Jurkat, Clone E6-1 (cell line): ENCODE results near the gene STK31. TPM values are rescaled to one million over a fixed set of nuclear protein-coding genes. Genes with fewer than 3 reads are reported as not detected.
"Not testable (repeated sequence)": the region's sequence is repeated elsewhere in the genome, so short reads cannot be mapped to it uniquely, and the experiment has no call there.

Source experiments
- DNase-seq: peaks from one replicate; pipeline ENCODE4 v3.0.0-alpha.2; 2011; ENCODE audit warnings: low read depth, low spot score
- H3K4me3 ChIP-seq: 2 replicates; pipeline ENCODE4 v1.5.1; 2011; ENCODE audit warnings: mild to moderate bottlenecking, low read length, control low read depth, moderate library complexity
- polyA plus RNA-seq: library from polyadenylated mRNA; unstranded; fragments of >200 nt; gene quantifications from one replicate; pipeline ENCODE4 v1.2.1, GENCODE V29; 2012; ENCODE audit warnings: missing spikeins; ENCODE audit not compliant: insufficient read length, insufficient read depth

The STK31 gene, protein sequence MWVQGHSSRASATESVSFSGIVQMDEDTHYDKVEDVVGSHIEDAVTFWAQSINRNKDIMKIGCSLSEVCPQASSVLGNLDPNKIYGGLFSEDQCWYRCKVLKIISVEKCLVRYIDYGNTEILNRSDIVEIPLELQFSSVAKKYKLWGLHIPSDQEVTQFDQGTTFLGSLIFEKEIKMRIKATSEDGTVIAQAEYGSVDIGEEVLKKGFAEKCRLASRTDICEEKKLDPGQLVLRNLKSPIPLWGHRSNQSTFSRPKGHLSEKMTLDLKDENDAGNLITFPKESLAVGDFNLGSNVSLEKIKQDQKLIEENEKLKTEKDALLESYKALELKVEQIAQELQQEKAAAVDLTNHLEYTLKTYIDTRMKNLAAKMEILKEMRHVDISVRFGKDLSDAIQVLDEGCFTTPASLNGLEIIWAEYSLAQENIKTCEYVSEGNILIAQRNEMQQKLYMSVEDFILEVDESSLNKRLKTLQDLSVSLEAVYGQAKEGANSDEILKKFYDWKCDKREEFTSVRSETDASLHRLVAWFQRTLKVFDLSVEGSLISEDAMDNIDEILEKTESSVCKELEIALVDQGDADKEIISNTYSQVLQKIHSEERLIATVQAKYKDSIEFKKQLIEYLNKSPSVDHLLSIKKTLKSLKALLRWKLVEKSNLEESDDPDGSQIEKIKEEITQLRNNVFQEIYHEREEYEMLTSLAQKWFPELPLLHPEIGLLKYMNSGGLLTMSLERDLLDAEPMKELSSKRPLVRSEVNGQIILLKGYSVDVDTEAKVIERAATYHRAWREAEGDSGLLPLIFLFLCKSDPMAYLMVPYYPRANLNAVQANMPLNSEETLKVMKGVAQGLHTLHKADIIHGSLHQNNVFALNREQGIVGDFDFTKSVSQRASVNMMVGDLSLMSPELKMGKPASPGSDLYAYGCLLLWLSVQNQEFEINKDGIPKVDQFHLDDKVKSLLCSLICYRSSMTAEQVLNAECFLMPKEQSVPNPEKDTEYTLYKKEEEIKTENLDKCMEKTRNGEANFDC
- not detected for polyA plus RNA-seq

DNA sequence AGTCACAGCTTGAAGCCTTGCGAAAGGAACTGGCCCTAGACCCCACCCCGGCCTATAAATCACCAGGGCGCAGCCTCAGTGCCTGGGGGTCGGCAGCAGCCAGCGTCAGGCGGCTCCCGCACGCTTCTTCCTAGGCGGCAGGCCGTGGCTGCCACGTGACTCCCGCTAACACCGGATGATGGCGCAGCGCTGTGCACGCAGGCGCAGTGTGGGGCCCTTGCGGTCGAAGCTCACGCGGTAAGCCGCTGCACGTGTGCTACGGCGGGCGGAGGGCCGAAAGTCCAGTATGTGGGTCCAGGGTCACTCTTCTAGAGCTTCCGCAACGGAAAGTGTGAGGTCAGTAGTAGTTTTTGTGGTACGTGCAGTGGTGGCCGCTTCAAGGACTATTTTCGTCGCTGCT lies at the start of gene STK31:
Gene STK31, plus strand, starts transcription at position 220 of the 400 bp plus-strand sequence. Its CDS starts 67 bp downstream, at position 287.
- no peak within 1 kb of the TSS for H3K4me3 ChIP-seq
- no peak for DNase-seq

DNA sequence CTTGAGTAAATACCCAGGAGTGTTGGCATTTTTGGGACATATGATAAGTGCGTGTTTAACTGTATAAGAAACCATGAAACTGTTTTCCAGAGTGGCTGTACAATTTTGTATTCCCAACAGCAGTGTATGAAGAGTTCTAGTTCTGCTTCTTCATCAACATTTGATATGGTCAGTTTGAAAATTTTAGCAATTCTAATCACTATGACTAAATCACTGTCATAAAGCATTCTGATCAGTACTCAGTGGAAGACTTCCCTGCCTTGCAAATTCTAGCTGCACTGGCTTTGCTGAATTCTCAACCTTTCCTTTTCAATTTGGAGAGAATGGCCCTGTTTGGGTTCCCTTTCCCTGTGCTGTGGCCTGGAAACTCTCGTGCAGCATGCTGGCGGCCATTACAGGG lies 48.6 kb upstream of the STK31 start:
- no peak overlapping the region for H3K4me3 ChIP-seq
- no peak for DNase-seq

DNA sequence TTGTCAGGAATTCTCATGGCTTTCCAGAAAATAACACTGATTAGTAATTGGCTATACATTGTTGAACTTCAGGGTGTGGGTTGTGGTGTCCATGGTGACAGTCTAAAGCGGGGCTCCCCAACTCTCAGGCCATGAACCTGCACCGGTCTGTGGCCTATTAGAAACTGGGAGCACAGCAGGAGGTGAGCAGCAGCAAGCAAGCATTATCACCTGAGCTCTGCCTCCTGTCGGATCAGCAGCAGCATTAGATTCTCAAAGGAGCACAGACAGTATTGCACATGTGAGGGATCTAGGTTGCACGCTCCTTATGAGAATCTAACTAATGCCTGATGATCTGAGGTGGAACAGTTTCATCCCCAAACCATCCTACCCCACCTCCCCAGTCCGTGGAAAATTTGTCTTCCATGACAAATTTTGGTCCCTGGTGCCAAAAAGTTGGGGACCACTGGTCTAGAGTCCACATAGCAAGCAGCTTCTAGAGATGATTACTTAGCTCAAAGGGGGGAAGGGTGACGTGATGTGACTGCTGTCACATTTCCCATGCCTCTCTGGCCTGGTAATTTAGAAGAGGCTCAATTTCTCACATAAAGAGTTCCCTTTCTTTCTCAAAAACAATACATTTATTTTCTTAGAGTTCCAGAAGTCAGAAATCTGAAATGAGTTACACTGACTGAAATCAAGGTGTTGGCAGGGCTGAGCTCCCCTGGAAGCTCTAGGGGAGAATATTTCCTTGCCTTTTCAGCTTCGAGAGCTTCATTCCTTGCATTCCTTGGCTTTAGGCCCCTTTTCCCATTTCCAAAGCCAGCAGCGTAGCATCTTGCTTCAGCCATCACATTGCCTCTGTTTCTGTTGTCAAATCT lies 47.7 kb upstream of the STK31 start:
- no peak for DNase-seq

DNA sequence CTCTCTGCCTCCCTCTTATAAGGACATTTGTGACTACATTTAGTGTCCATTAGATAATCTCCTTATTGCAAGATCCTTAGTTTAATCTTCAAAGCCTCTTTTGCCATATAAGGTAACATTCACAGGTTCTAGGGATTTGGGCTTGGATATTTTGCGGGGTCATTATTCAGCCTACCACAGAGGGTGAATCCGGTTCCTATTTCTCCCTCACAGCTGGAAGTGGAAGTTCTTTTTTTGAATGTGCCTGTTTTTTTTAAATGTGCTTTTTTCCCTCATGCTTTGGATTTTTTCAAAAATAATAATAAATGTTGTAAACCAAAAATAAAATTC lies 47.1 kb upstream of the STK31 start:
- no peak overlapping the region for H3K4me3 ChIP-seq
- DNase-seq: no peak

More for the DNA sequence above, 47.7 kb upstream of the STK31 start:
- H3K4me3 ChIP-seq: no peak overlapping the region

DNA sequence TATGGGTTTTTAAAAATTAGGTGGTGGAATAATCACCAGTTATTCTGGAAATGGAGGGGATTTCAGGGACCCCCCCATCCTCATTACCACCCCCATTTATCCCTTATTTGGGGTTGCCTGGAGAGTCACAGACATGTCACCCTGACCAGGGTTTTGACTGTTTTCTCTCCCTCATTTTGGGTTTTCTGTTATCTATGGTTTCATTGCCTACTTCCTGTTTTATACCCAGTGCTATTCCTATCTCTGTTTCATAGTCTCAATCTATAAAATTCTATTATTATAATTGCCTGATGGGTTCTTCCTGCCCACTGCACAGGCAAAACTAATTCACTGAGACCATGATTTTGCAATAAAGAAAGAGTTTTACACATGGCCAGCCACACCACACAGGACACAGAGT lies 45.9 kb upstream of the STK31 start:
- no peak overlapping the region for H3K4me3 ChIP-seq
- no peak for DNase-seq

DNA sequence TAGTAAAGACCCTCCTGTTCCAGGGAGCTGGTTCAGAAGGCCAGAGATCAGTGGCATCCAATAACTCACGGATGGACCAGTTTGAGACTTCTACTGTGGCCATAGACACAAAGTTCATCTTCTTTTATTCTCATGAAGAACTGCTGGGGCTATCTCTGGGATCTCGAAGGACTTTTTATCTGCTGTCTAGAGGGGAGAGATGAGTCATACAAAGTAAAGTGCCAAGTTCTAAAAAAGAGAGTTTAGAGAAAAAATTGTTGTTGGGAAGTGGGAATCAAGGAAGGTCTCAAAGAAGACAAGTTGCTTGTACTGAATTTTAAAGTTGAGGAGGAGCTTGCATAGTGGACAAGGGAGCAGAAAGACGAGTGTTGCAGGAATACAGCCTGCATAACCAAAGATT lies 38.0 kb upstream of the STK31 start:
- DNase-seq: no peak
- H3K4me3 ChIP-seq: no peak overlapping the region

DNA sequence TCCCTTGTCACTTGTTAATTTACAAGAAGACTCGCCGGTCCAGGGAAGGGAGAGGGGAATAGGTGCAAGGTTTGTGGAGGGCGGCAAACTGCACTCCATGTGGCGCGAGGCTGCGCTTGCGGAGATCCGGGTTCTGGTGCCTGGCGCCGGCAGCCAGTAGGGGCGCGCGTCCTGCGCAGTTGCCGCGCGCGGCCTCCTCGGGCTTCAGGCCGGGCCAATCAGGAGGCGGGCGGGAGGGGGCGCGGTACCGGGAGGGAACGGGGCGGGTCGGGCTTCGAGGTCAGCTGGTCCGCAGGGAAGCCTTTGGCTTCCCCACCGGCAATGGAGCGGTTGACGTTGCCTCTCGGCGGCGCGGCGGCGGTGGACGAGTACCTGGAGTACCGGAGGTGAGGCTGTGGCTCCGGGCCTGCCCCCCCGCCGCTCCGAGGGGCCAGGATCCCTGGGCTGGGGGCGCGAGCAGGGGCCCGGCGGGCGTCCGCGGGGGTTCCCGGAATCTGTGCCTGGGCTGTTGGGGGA lies 30.1 kb upstream of the STK31 start, which contains the start of gene FAM221A:
Gene FAM221A, plus strand, starts transcription at position 302 of the 516 bp plus-strand sequence. Its CDS starts 20 bp downstream, at position 322.
- peak; percentile 56 for DNase-seq
- H3K4me3 ChIP-seq: peak within 1 kb of the TSS; percentile 69

DNA sequence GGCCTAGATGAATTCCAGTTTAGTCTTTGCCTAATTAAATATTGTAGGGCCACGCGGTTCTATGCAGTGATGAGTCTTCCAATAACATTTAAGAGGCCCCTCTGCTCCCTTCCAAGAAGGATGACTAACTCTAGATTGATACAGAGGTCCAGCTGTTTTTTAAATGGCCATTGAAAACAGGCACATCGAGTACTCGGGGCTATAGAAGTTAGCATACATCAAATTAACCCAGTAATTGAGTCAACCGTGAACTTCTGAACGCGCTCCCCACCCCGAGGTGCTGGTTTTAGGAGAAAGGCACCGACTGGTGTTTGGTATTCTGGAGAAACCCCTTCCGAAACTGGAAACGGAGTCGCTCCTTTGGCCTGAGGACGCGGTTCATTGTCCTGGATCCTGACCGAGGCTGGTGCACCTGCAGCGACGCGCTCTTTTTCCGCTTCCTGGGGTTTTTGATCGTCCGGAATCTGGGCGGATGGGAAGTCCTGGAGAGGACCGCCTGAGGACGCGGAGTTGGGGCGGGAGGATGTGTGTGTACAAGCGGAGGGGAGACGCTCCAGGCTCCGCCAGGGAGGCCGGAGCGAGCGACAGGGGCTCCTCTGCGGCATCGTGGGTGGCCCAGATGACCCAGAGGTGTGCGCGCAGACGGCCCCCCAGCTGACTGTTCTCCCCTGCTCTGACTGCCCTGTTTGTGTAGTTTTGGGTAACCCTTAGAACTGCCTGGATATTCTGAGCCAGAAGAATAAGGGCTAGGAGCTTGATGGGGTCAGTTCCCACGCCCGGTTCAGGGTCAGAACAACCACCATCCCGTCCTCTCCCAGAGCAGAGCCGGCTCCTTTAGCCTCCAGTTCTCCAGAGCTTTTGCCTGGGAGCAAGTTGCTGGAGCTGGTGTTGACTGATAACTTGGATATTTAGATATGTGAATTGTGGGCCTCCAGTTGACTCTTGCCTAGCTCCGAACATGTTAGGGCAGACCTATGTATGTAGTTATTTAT lies 29.3 kb upstream of the STK31 start:
- DNase-seq: peak; percentile 69
- peak overlapping the region; percentile 69 for H3K4me3 ChIP-seq

DNA sequence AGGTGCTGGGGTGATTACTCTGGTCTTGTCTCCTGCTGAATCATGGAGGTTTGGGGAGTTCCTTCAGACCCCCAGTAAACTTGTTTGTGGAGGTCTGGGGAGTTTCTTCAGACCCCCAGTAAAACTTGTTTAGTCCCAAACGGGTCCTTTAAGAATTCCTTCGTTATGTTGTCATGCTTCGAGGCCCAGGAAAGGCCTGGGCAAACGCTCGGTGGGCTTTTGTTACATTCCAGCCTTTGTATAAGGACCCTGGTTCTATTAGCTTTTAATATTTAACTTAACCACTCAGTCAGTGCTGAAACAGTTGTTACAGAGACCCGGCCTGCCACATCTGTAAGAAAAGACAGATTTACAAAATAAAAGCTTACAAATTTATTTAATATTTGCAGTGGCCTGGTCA lies 26.0 kb upstream of the STK31 start:
- DNase-seq, H3K4me3 ChIP-seq: not testable (repeated sequence)

DNA sequence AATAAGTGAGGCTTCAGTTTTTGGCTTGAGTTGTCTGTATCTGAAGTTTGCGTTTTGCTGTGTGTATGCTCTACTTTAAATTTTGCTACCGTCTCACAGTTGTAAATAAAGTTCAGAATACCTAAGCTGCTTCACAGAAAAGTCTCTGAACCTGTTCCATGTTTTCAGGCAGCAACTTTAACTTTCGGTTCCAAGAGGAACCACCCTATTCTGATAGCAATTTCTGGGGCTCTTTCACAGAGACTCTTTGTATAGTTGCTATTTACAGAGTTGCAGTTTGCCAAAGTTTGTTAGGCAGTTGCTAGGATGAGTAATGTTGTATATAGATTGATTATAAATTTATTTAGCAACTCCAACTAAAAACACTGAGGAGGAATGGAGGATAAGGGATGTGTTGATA lies 24.3 kb upstream of the STK31 start:
- H3K4me3 ChIP-seq: no peak overlapping the region
- DNase-seq: no peak

DNA sequence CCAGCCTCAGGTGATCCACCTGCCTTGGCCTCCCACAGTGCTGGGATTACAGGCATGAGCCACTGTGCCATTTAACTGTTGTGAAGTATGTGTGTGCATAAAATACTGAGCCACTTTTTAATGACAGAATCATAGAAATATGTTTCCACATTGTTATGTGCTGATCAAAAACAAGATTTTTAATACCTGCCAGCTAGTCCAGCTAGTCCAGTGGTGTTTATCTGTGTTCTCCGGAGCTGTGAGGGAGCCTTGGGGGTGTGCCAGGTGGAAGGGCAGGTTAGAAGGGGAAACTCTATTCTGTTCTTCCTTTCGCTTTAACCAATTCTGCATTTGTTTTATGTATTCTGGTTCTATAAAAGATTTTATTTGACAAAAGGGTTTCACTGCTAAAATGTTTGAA lies 23.0 kb upstream of the STK31 start:
- no peak for DNase-seq
- no peak overlapping the region for H3K4me3 ChIP-seq

DNA sequence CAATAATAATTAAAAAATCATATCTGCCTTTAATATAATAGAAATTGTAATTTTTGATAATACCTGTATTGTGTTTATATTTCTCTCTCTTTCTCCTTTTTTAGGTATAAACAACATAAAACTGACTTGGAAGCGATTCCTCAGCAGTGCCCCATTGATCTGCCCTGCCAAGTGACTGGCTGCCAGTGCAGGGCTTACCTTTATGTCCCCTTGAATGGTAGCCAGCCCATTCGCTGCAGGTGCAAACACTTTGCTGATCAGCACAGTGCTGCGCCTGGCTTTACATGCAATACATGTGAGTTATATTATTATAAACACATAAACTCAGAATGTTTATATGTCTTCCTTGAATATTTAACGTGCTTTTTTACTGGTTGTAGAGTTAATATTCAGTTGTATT lies 20.9 kb upstream of the STK31 start:
- no peak for DNase-seq
- H3K4me3 ChIP-seq: no peak overlapping the region

DNA sequence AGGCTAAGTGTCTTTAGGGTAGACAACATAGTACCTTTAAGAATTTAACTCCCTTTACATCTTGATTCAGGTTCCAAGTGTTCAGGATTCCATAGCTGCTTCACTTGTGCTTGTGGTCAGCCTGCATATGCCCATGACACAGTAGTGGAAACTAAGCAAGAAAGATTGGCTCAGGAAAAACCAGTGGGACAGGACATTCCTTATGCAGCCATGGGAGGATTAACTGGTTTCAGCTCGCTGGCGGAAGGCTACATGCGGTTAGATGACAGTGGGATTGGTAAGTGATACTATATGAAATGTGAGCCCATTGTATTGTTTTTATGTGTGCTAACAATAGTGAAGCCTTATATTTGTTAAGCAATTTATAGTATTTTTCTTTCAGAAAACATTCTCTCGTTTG lies 18.7 kb upstream of the STK31 start:
- no peak overlapping the region for H3K4me3 ChIP-seq
- DNase-seq: no peak

DNA sequence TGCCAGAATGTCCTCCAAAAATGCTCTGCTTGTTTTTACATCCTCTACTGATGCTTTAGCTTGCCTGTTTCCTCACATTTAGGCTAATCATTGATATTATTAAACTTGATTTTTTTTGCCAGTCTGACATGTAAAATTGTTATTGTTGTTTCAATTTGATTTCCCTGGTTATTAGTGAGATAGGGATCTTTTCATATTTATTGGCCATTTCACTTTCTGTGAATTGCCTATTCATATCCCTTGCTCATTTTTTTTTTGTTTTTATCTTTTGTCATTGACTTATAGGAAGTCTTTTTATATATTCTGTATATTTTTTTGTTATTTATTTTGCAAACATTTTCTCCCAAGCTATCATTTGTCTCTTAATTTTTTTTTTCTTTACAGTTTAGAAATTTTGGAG lies 16.8 kb upstream of the STK31 start:
- DNase-seq: no peak
- H3K4me3 ChIP-seq: no peak overlapping the region

DNA sequence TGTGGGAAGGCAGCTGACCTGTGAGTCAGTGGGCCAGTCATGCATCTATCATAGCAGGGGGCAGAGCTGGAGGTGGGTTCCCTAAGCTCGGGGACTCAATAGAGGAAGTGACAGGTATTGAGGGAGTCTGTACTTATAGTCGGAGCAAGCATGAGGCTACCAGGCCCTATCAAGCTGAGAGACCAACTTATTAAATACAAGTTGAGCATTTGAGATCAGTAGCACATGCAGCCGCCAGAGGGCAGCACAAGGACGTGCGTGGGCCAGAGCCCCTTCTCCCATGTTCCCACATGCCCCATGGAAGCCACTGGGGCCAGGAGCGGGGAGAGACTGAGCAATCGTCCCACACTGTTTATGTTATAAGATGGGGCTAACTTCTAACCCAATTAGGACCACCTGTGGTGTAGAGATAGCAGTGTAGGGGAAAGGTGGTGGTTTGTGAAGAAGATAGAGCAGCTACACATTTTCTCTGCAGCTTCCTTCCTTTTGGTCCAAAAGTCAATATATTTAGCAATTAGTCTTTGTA lies 13.0 kb upstream of the STK31 start:
- peak; percentile 62 for DNase-seq
- no peak overlapping the region for H3K4me3 ChIP-seq

DNA sequence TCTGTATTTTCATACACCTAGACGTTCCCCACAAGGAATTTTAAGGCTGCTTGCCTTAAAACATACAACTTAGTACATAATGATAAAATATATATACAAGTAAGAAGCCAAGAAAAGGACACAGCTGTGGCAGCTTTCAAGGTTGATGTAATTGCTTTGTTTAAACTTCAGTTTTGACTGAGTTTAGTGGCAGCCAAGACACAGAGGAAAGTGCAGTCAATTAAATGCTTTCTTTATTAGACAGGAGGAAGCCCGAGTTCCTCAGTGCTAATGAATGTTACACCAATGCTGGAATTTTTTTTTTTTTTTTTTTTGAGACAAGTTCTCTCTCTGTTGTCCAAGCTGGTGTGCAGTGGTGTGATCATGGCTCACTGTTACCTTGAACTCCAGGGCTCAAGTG lies 11.2 kb upstream of the STK31 start:
- no peak for DNase-seq
- no peak overlapping the region for H3K4me3 ChIP-seq

DNA sequence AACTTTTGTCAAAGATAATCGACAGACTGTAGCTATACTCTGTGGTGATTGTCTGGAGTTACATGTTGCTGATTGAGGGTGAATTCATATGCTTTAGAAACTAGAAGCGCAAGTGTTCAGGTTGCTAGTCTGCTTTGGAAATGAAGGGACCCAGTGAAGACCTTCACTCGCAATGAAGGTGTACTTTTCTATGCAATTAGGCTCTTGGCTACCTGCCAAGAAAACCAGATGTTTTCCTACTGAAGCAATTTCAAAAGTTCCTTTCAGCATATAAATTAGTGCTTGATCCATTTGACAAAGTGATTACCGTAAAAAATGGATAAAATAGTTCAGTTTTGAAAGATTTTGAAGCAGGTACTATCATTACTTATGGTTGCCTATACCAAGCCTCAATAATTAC lies 10.0 kb upstream of the STK31 start:
- H3K4me3 ChIP-seq: no peak overlapping the region
- peak; percentile 1 for DNase-seq
